H9 (cell line): ENCODE results near the gene RBX1. TPM values are rescaled to one million over a fixed set of nuclear protein-coding genes. Genes with fewer than 3 reads are reported as not detected.
A peak's percentile ranks its signal among the peaks of the same experiment; 100 is the strongest.

ENCODE experiments used
- DNase-seq: peaks from one replicate; pipeline ENCODE4 v3.0.0-alpha.2; 2017
- H2AFZ ChIP-seq: one replicate; pipeline ENCODE4 v1.6.1; 2013; ENCODE audit warnings: mild to moderate bottlenecking, low read length, control low read depth, moderate library complexity
- H2AK5ac ChIP-seq: 2 replicates; pipeline ENCODE4 v1.6.1; 2013; ENCODE audit warnings: low read length, control low read depth, mixed read lengths; ENCODE audit not compliant: insufficient read length
- H2BK120ac ChIP-seq: one replicate; pipeline ENCODE4 v1.6.1; 2013; ENCODE audit warnings: low read depth, mild to moderate bottlenecking, low read length, control low read depth, inconsistent platforms; ENCODE audit not compliant: poor library complexity, severe bottlenecking
- H2BK12ac ChIP-seq: 2 replicates; pipeline ENCODE4 v1.6.1; 2013; ENCODE audit warnings: low read length, control low read depth, mixed read lengths, low read depth; ENCODE audit not compliant: insufficient read length
- H2BK15ac ChIP-seq: 2 replicates; pipeline ENCODE4 v1.6.1; 2013; ENCODE audit warnings: low read depth, low read length, control low read depth
- H2BK20ac ChIP-seq: one replicate; pipeline ENCODE4 v1.6.1; 2013; ENCODE audit warnings: low read depth, mild to moderate bottlenecking, low read length, control low read depth, inconsistent platforms; ENCODE audit not compliant: poor library complexity, severe bottlenecking
- H2BK5ac ChIP-seq: 2 replicates; pipeline ENCODE4 v1.6.1; 2013; ENCODE audit warnings: low read length, control low read depth, mixed read lengths; ENCODE audit not compliant: insufficient read length
- H3K14ac ChIP-seq: 2 replicates; pipeline ENCODE4 v1.6.1; 2013; ENCODE audit warnings: low read length, control low read depth; ENCODE audit not compliant: insufficient read depth
- H3K18ac ChIP-seq: 2 replicates; pipeline ENCODE4 v1.6.1; 2013; ENCODE audit warnings: low read depth, mild to moderate bottlenecking, mixed read lengths, low read length, control low read depth; ENCODE audit not compliant: insufficient read length
- H3K23ac ChIP-seq: 2 replicates; pipeline ENCODE4 v1.6.1; 2013; ENCODE audit warnings: low read length, control low read depth, mixed read lengths, low read depth; ENCODE audit not compliant: insufficient read length
- H3K23me2 ChIP-seq: 2 replicates; pipeline ENCODE4 v1.6.1; 2013; ENCODE audit warnings: low read depth, mild to moderate bottlenecking, mixed read lengths, low read length, control low read depth; ENCODE audit not compliant: insufficient read length, poor library complexity, severe bottlenecking
- H3K27ac ChIP-seq: 2 replicates; pipeline ENCODE4 v1.5.1; 2013; ENCODE audit warnings: low read length, control low read depth, mixed read lengths, low read depth; ENCODE audit not compliant: insufficient read length
- H3K27me3 ChIP-seq: 2 replicates; pipeline ENCODE4 v1.6.1; 2013; ENCODE audit warnings: low read length, control low read depth, inconsistent platforms; ENCODE audit not compliant: insufficient read depth
- H3K4ac ChIP-seq: 2 replicates; pipeline ENCODE4 v1.6.1; 2013; ENCODE audit warnings: low read depth, mild to moderate bottlenecking, control low read depth, inconsistent platforms, low read length, moderate library complexity
- H3K4me1 ChIP-seq: 2 replicates; pipeline ENCODE4 v1.6.1; 2013; ENCODE audit warnings: low read length, control low read depth, inconsistent platforms; ENCODE audit not compliant: insufficient read depth
- H3K4me2 ChIP-seq: 2 replicates; pipeline ENCODE4 v1.6.1; 2013; ENCODE audit warnings: low read length, control low read depth, mixed read lengths; ENCODE audit not compliant: insufficient read length, insufficient read depth
- H3K56ac ChIP-seq: 2 replicates; pipeline ENCODE4 v1.6.1; 2013; ENCODE audit warnings: low read depth, mild to moderate bottlenecking, mixed read lengths, low read length, control low read depth; ENCODE audit not compliant: insufficient read length
- H3K79me1 ChIP-seq: 2 replicates; pipeline ENCODE4 v1.6.1; 2013; ENCODE audit warnings: low read depth, mild to moderate bottlenecking, moderate library complexity, low read length, control low read depth, inconsistent platforms; ENCODE audit not compliant: insufficient read depth, poor library complexity, severe bottlenecking
- H3K79me2 ChIP-seq: 2 replicates; pipeline ENCODE4 v1.6.1; 2013; ENCODE audit warnings: low read length, control low read depth, inconsistent platforms; ENCODE audit not compliant: insufficient read depth
- H3K9ac ChIP-seq: 2 replicates; pipeline ENCODE4 v1.6.1; 2013; ENCODE audit warnings: low read length, control low read depth, mixed read lengths; ENCODE audit not compliant: insufficient read length; ENCODE audit errors: extremely low read depth
- H3K9me3 ChIP-seq: one replicate; pipeline ENCODE4 v1.6.1; 2013; ENCODE audit warnings: low read depth, low read length, inconsistent platforms; ENCODE audit not compliant: control insufficient read depth
- H3T11ph ChIP-seq: one replicate; pipeline ENCODE4 v1.6.1; 2013; ENCODE audit warnings: mild to moderate bottlenecking, low read length, control low read depth, inconsistent platforms
- H4K20me1 ChIP-seq: one replicate; pipeline ENCODE4 v1.6.1; 2013; ENCODE audit not compliant: control insufficient read depth, insufficient read length, insufficient read depth
- H4K5ac ChIP-seq: 2 replicates; pipeline ENCODE4 v1.6.1; 2013; ENCODE audit warnings: low read depth, mild to moderate bottlenecking, mixed read lengths, low read length, control low read depth; ENCODE audit not compliant: insufficient read length
- H4K8ac ChIP-seq: replicated peaks from 2 replicates; pipeline ENCODE4 v1.6.1; 2013; ENCODE audit warnings: low read length, control low read depth, mixed read lengths, low read depth; ENCODE audit not compliant: insufficient read length
- H4K91ac ChIP-seq: 2 replicates; pipeline ENCODE4 v1.6.1; 2013; ENCODE audit warnings: low read depth, mild to moderate bottlenecking, moderate library complexity, mixed read lengths, low read length, control low read depth; ENCODE audit not compliant: insufficient read length
- H3K27ac Mint-ChIP-seq, 3 experiments: 2 replicates in 2 of 3; 3 replicates in 1 of 3; pipeline ENCODE4 v1.8.0; 2020 to 2021; ENCODE audit warnings: mixed read lengths in 3 of 3, mild to moderate bottlenecking in 1 of 3, moderate library complexity in 1 of 3
- H3K27me3 Mint-ChIP-seq: 2 replicates; pipeline ENCODE4 v1.8.0; 2021; ENCODE audit warnings: low read depth, mild to moderate bottlenecking, moderate library complexity, mixed read lengths
- H3K36me3 Mint-ChIP-seq, 3 experiments: 2 replicates in 2 of 3; 3 replicates in 1 of 3; pipeline ENCODE4 v1.8.0; 2020 to 2021; ENCODE audit warnings: low read depth in 3 of 3, mixed read lengths in 3 of 3; ENCODE audit not compliant: insufficient read depth in 1 of 3
- H3K4me1 Mint-ChIP-seq, 2 experiments: 2 replicates each; pipeline ENCODE4 v1.8.0; 2020; ENCODE audit warnings: mixed read lengths in 2 of 2
- H3K4me3 Mint-ChIP-seq, 2 experiments: 2 replicates in 1 of 2; 3 replicates in 1 of 2; pipeline ENCODE4 v1.8.0; 2020 to 2021; ENCODE audit warnings: mild to moderate bottlenecking in 2 of 2, mixed read lengths in 2 of 2, moderate library complexity in 1 of 2
- H3K9me3 Mint-ChIP-seq, 2 experiments: 2 replicates in 1 of 2; 3 replicates in 1 of 2; pipeline ENCODE4 v1.8.0; 2020; ENCODE audit warnings: mild to moderate bottlenecking in 2 of 2, mixed read lengths in 2 of 2, moderate library complexity in 1 of 2
- CTCF ChIP-seq: fragments of 200-600 bp; sonication (generic); conservative IDR thresholded peaks from 3 replicates; pipeline ENCODE4 v1.8.0; 2021; ENCODE audit warnings: antibody characterized with exemption, mild to moderate bottlenecking
- WGBS: extraction: QIAGEN DNeasy Blood & Tissue Kit; methylation state at CpG from one replicate; pipeline ENCODE4 v1.1.7; 2013; ENCODE audit warnings: missing lambda C conversion rate, low lambda C conversion rate, mixed read lengths; ENCODE audit not compliant: insufficient read length; ENCODE audit errors: extremely low coverage; 5-methylcytosine and 5-hydroxymethylcytosine counted together
- total RNA-seq: library from RNA; stranded (reverse); gene quantifications from 2 replicates; pipeline ENCODE4 v1.2.1, GENCODE V29; 2021

The RBX1 gene
- total RNA-seq, 1 experiment from 2014 or later: 85.6 TPM

- H3K79me2 ChIP-seq: no peaks in the 10 kb centered on the region
- no peak overlapping the region for H3K4me2 ChIP-seq
- no CpG with 5 or more reads among the region's 9 CpGs for WGBS
- H2BK15ac ChIP-seq: no peak overlapping the region
- no peak overlapping the region for H3K27ac ChIP-seq
- H4K91ac ChIP-seq: no peak overlapping the region
- H2BK12ac ChIP-seq: no peak overlapping the region
- no peak overlapping the region for H2BK20ac ChIP-seq
- no peaks in the 10 kb centered on the region for H4K20me1 ChIP-seq
- H3K56ac ChIP-seq: no peak overlapping the region
- H2BK5ac ChIP-seq: no peak overlapping the region
- H3K4ac ChIP-seq: no peak overlapping the region
- H3K23ac ChIP-seq: no peak overlapping the region
- Mint-ChIP-seq H3K27ac (peak overlapping the region in 1 of 3 experiments; percentile 57; a peak in 1 of 7 replicates), H3K9me3 (no peaks in the 10 kb centered on the region), H3K4me1 (no peaks in the 10 kb centered on the region), H3K36me3 (peaks cover 12 to 43% (median 29%) of the 10 kb centered on the region in 3 experiments; a peak in 6 of 7 replicates), H3K4me3 (no peak overlapping the region), H3K27me3 (no peaks in the 10 kb centered on the region)
- no peak overlapping the region for H3K14ac ChIP-seq
- H3K9ac ChIP-seq: no peak overlapping the region
- H4K5ac ChIP-seq: no peak overlapping the region
- no peaks in the 10 kb centered on the region for H3K27me3 ChIP-seq
- no peak overlapping the region for H3T11ph ChIP-seq
- H4K8ac ChIP-seq: no peak overlapping the region
- no peak for TF ChIP-seq CTCF
- no peaks in the 10 kb centered on the region for H3K79me1 ChIP-seq
- no peak overlapping the region for H2BK120ac ChIP-seq
- H3K18ac ChIP-seq: no peak overlapping the region
- no peak for DNase-seq
- H3K23me2 ChIP-seq: no peaks in the 10 kb centered on the region
- no peak overlapping the region for H2AFZ ChIP-seq
- no peaks in the 10 kb centered on the region for H3K4me1 ChIP-seq
- no peaks in the 10 kb centered on the region for H3K9me3 ChIP-seq
- no peak overlapping the region for H2AK5ac ChIP-seq
Measured at GRCh38 chr22:40920526-40920925, 30.7 kb upstream of the RBX1 start.
